OCI-M1 (cell line): ENCODE data around the gene CD28.

Experiments
- DNase-seq: peaks from one replicate; lab custom pipeline; 2025; lab: John Stamatoyannopoulos, UW

The CD28 gene

DNA sequence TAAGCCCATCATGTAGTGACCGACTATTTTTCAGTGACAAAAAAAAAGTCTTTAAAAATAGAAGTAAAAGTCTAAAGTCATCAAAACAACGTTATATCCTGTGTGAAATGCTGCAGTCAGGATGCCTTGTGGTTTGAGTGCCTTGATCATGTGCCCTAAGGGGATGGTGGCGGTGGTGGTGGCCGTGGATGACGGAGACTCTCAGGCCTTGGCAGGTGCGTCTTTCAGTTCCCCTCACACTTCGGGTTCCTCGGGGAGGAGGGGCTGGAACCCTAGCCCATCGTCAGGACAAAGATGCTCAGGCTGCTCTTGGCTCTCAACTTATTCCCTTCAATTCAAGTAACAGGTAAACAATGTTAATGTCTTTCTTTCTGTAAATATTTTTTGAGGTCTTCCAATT lies at the start of gene CD28:
CD28 (plus strand) TSS at position 237 of the 400 bp plus-strand sequence; CDS start at position 295, 58 bp downstream.
- DNase-seq, result no peak

DNA sequence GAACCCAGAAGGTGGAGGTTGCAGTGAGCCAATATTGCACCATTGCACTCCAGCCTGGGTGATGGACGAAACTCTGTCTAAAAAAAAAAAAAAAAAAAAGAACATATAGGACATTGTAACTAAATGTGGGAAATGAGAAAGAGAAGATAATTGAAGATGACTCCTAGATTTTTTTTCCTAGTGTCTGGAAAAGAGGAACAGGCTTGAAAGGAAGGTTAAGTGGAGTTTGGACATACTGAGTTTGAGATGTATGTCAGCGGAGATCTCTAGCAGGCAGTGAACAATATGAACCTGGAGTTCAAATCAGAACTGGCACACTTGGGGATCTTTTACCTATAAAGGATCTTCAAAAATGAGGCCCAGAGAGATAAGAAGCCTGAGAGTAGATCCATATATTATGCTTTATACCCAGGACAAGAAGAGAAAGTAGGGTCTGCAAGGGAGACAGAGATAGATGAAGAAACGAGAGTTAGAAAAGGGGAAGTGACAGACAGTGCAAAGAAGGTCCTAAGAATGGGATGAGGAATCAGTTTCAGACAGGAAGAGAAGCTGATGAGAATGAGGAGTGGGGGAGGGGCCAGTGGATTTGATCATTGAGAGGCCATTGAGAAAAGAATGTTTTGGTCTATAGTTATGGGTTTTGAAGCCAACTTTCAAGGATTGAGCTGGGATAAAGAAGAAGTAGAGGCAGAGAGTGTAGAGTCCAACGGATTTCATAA lies 46.9 kb upstream of the CD28 start:
- DNase-seq, result peak; percentile 79

DNA sequence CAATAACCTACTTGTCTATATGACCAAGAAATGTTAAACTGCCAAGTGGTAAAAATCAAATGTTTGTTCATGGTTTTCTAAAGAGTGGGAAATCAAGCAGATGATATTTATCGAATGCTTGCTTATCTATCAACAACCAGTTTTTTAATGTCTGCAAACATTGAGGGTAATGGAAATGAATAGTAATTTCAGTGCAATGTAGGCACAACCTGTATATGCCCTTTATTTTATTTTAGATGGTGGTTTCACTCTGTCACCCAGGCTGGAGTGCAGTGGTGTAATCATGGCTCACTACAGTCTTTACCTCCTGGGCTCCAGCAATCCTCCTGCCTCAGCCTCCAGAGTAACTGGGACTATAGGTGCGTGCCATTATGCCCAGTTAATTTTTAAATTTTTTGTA lies 46.0 kb upstream of the CD28 start:
- DNase-seq, result no peak

DNA sequence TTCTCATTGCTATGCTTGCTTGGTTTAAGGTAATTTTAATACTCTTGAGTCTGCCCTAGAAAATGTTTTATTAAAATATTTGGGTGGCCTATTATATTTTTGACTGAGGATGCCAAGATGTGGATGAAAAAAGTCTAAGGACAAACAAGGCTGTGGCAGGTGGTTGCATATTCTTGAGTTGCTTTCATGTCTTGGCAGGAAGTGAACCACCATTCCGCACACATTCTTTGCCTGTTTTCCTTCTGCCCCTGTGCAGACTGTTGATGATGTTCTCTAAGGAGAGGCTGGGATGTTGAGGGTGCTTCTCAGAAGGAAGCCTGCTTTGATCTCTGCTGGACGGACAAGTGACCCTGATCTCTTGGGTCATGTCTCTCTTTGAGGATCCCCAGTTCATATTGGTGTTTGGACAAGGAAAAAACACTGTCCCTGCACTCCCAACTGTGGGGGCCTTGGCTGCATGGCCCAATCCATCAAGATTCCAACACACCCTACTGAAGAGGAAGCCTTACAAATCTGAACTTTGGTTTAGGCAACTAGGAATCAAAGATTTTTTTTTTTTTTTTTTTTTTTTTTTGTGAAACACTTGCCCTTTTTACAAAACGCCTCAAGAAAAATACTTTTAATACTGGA lies 45.0 kb upstream of the CD28 start:
- no peak for DNase-seq

DNA sequence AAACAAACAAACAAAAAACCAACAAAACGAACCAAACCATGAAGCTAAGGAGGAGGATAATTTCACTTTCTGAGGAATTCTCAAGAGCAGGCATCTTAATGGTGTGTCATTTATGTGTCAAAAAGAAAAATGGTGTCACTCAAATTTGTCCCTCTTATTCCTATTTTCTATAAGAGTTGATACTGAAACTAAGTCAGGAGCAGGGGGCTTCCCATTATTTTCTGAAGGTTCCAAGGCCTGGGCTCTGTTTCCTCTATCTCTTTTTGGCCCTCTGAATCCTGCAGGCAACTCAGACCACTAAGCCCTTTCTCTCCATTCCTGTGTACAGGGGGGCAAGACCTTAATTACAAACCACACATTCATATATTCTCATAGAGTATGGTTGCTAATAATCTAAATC lies 44.0 kb upstream of the CD28 start:
- no peak for DNase-seq

DNA sequence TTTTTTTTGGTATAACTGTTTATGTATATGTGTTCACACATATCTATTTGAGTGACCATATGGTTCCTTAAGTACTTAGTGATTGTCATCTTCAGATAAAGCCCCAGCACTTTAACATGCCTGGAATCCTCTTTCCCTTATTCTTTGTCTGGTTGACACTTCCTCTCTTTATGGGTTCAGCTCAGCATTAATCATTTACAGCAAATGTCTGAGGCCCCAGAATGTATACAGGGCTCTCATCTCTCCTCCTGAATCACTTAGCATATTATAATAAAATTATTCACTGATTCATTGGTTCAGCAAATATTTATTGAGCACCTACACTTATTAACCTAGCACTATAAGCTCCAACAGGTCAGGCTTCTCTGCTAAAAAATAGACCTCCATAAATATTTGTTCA lies 43.5 kb upstream of the CD28 start:
- DNase-seq, result peak; percentile 12

DNA sequence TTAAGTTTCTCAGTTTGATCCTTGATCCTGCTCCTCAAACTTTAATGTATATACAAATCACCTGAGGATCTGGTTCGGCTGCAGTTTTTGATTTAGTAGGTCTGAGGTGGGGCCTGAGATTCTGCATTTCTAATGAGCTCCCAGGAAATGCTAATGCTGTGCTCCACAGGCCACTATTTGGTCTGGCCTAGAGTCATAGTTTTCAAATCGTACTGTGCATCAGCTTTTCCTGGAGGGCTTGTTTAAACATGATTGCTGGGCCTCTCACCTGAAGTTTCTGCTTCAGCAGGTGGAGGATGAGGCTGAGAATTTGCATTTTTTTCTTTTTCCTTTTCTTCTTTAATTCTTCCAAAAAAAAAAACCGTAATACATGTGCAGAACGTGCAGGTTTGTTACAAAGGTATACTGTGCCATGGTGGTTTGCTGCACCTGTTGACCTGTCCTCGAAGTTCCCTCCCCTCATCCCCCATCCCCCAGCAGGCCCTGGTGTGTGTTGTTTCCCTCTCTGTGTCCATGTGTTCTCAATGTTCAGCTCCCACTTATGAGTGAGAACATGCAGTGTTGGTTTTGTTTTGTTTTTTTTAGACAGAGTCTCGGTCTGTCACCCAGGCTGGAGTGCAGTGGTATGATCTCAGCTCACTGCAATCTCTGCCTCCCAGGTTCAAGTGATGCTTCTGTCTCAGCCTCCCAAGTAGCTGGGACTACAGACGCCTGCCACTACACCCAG lies 42.2 kb upstream of the CD28 start:
- no peak for DNase-seq

DNA sequence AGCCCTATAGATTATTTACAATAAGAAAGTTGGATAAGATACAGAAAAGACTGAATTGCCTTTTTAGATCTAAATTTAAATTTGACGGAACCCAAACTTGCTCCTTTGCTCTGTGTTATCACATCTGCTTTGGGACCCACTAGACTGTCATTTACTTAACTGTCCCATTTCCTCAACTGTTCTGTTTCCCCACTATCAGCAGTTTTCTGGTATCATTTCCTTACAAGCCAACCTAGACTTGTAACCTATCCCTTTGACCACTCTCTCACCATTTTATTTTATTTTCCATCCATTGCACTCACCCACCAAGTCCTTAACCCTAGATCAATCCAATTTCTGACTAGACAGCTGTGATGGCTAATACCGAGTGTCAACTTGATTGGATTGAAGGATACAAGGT lies 38.6 kb upstream of the CD28 start:
- no peak for DNase-seq

DNA sequence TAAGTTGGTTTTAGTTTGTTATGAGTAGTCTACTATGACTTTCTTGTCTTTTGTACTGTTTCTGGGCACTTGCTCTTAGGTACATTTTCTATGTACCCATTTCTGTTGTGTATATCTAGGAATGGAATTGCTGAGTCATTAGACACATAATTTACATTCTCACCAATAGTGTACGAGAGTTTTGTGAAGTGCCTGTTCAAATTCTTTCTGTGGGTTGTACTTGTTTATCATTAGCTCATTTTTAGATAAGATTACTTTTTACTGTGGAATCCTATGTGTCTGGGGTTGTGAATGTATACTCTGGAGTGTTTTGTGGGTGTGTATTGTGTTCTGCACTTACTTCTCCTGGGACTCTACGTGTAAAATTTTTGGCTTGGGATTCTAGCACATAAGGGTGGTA lies 36.6 kb upstream of the CD28 start:
- no peak for DNase-seq

DNA sequence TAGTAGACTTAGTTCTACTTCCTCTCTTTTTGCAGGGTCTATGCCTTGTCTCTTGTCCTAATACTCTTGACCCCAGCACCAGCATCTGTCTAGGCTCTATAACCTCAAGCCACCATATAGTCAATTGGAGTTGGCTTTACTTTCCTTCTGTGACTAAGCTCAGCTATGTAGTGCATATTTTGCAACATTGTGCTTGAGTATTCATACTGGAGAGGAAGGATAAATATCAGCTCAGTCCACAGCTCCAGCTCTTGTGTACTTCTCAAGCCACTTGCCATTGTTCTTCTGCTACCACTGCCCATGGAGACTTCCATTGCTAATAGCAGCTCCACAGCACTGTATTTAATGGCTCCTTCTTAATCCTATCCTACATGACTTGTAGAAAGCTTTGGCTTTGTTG lies 35.5 kb upstream of the CD28 start:
- no peak for DNase-seq

DNA sequence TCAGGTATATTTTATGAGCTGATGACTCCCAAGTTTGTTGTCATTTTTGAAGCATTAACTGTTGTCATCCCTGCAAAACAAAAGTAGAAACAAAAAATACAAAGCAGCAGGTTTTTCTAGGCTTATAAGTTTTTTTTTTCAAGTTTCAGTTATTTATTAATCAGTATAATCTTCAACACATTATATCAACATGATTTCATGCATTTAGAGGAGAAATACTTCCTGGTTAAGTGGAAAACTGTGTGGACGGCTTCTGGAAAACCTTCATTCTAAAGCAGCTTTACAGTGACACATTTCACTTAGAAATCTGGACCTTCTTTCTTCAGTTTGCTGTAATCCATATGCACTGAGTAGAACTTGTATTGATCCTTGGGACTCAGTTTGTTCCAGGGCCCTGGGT lies 34.6 kb upstream of the CD28 start:
- no peak for DNase-seq

DNA sequence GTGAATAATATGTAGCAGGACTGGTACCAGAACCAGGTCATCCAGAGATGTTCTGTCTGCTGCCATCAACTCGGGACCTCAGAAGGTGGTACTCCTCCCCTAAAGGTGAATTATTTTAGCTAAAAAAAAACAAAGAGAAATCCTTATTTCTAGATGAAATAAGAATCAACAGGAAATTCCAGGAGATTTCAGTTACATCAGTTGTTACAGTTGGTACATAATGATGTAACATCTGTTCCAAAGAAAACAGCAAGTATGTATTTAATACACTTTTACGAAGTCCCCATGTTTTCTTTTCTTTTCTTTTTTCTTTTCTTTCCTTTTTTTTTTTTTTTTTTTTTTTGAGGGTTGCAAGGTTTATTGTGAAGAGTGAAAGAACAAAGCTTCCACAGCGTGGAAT lies 33.6 kb upstream of the CD28 start:
- no peak for DNase-seq

DNA sequence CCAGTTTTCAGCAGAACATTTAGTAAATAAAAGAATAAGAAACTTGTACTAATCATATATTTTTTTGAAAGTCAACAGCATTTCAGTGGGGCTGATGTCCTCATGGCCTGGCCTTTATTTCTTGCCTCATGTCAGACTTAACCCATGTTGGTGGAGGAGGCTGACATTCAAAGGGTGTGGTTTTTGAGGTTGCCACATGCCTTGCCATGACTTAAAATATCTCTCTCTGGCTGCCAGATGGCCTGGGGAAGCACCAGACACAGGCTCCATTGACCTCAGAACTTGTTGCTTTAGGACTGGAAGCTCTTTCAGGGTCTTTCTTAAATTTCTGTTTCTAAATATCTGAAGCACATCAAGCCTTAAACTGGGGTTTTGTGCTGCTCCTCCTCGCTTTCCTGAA lies 32.5 kb upstream of the CD28 start:
- peak; percentile 83 for DNase-seq

DNA sequence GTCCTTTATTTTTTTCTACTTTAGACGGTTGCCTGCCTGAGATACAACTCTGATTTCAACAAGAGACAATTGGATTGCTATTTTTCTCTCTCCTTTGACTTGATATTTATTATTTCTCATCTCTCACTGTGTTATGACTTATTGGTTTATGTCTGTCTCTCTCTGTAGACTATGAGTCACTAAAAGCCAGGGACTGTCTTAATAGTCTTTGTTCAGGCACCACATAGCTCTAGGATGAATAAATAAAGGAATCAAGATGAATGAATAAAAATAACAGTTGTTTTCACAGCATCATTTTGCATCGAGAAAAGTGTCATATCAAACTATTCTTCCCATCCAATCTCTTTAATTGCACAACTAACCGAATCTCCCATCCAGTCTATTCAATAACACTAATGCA lies 31.4 kb upstream of the CD28 start:
- no peak for DNase-seq

DNA sequence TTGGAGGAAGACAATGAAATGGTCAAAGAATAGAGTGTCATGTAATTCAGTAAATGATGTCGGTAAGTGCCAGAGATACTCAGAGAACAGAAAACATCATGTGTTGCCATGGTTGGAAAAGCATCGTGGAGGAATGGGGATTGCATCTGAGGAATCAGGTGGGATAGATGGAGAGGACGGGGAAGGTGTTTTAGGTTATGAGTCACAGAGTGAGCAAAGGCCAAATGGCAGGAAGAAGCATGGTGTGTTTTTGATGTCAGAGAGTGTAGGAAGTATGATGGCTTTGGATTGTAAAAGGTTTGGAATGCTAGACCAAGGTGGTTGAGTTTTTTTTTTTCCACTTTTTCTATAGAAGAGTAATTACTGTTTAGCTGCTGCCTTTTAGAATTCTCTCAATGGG lies 27.5 kb upstream of the CD28 start:
- DNase-seq, result no peak

DNA sequence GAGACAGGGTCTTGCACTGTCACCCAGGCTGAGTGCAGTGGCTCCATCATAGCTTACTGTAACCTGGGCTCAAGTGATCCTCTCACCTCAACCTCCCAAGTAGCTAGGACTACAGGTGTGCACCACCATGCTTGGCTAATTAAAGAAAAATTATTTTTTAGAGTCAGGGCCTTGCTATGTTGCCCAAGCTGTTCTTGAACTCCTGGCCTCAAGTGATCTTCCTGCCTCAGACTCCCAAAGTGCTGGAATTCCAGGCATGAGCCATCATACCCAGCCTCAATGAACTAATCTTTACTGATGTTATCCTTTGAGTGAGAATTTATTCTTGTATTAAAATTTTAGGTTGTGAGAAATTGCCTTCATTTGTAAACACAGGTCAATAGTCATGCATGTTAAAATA lies 27.0 kb upstream of the CD28 start:
- DNase-seq, result no peak

DNA sequence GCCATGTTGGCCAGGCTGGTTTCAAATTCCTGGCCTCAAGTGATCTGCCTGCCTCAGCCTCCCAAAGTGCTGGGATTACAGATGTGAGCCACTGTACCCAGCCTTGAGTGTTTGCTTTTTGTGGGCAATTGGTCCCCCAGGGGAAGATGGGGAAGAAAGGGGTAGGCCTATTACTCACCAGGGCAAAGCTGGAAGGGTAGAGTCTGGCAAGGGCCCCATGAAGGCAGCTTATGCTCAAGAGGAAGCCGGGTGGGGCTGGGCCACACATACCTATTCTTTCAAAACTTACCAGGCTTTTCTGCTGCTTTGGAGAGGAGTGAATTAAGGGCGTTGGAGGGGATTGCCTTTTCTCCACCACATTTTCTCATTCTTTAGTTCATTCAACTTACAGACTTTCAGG lies 24.5 kb upstream of the CD28 start:
- DNase-seq, result no peak

DNA sequence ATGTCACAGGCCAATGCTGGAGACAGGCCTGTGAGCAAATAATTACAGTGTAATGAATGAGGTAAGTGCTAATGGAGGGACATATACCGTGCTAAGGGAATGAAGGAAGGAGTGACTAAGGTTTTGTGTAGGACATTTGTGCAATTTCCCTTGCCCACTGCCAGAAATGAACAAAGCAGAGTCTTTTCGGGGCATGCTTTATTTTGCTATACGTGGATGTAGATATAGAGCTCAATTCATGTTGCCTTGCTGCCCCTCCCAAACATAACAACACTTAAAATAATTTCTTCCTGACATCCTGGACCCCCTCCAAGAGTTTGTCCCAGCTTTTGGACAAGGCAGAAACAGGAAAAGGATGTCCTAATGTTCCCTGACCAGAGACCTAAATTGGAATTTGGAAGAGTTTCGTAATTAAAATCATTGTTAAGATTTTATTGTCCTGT lies 23.7 kb upstream of the CD28 start:
- no peak for DNase-seq

DNA sequence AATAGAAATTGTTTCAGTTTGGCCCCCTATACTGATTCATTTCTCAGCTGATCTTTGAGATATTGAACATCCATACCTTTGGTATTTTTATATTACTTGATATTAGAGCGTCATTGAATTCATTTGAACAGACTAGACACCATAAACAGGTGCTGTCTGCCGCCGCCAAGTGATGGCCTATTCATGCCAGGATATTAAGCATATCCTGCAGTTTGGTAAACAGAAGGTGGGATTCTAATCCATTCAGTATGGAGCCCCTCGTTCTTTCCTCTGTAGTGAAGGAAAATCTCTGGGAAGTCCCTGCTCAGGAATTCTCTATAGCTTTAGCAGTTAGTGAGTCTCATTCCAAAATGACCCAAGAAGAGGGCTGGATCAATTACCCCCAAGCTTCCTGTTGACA lies 23.0 kb upstream of the CD28 start:
- no peak for DNase-seq

DNA sequence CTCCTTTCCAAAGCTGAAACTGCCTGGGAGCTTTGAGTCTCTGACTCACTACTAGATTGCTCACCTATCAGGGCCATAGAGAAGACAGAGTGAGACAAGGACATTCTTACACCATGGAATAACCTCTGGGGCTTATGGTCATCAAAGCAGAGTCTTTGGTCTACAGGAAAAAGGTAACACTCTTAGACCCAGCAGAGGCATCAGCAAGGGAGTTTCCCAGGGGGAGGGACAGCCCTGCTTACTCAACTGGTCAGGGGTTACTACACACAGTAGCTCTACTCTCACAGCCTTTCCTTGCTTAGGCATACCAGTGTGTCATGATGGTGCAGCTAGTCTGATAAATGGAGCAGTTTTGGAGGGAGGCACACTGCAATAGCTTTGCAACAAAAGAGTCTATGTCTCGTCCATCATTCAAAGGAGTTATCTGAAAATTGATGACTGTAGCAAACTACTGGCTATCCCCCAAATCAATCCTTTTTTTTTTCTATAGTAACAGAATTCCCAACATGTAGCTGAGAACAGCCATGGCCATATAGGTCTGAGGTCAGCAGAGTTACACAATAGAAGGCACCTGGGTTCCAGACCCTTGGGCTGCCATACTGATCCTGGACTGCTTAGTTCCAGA lies 22.4 kb upstream of the CD28 start:
- DNase-seq, result no peak

DNA sequence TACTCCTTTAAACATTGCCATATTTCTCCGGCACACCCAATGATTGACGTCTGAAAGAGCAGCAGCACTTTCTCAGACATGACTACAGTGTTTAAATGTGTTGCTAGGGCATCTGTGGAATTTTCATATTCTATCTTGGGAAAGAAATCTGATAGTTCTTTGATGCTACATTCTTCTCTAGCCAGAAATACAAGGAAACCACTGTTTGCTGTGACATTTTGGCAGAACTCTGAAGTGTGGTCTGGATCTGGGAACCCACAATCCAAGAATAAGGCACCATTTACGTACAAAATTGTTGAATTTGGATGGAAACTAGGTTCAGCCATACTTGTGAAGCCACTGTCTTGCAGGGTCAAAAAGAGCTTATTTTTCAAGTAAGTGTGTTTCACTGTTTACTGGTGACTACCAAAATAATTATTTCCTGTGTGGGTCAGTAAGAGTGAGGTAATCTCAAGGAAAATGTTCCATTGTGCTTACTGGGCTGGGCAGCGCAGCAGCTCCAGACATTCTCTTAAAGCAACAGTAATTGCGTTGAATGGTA lies 21.3 kb upstream of the CD28 start:
- no peak for DNase-seq

DNA sequence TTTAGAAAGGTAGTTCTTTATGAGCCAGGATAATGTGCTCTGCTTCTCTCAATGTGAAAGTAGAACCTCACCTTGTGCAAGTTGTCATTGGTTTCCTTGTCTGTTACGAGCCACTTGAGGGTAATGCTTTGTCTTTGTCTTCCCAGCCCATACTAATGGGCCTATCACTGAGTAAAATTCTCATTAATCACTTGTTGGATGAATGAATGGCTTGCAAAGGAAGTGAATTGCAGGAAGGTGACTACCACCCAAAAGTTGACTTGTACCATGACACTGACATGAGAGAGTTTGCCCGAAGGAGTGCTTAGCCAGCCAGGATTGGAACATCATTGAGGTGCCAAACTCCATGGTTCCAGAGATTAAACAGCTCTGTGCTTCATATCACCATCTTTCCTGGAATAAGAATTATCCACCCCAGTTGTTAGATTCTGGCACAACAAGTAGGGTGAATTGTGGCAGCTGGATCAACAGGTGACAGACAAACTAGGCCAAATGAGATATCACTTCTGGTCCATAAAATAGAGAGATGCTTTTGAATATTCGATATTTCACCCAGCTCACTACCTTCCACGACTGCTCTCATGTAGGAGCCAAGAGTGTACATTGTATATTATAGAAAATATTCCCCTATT lies 20.5 kb upstream of the CD28 start:
- no peak for DNase-seq
